Glomerular endothelial cell (primary cell): ENCODE measurements around the gene MAD1L1. TPM values are rescaled to one million over a fixed set of nuclear protein-coding genes. Genes with fewer than 3 reads are reported as not detected.

Experiments
- DNase-seq: peaks from one replicate; pipeline ENCODE4 v3.0.0-alpha.2; 2011; ENCODE audit warnings: low read depth, low spot score; ENCODE audit errors: extremely low read depth
- total RNA-seq: library from RNA; depleted of rRNA; stranded (reverse); fragments of >200 nt; gene quantifications from 2 replicates; pipeline ENCODE4 v1.2.3, GENCODE V29; 2015

The MAD1L1 gene
- total RNA-seq, 1 donor from 2014 or later, result 59.4 TPM

DNA sequence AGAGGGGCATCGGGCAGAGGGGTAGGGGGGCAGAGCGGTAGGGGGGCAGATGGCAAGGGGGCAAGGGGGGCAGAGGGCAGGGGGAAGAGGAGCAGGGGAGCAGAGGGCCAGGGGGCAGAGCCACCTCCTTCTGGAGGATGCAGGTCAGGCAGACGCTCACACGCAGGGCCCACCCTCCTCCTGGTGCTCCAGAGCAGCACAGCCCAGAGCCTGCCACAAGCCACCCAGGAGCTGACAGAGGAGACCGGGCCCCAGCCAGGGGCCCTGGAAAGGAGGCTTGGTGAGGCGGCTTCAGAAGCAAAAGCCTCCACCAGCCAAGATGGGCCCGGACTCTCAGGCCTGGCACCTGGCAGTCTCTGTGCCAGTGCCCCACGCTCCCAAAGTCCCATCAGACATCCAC is 13.1 kb downstream of the MAD1L1 start:
- DNase-seq, result no peak

DNA sequence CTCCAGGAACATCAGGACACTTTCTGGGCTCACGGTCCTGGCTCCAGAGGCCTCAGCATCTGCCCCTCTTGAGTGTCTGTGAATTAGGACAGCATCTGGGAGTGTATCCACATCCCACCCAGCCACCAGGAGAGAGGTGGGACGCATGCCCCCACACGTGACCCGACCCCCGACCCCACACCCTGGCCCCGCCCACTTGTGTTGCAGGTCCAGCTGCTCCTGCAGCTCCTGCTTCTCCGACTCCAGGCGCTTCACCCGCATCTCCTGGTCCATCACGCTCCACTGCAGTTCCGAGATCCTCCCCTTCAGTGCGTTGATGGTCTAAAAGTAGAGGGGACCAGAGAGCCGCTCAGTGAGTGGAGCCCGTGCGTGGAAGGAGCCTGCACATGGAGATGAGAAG is 13.6 kb downstream of the MAD1L1 start:
- no peak for DNase-seq

DNA sequence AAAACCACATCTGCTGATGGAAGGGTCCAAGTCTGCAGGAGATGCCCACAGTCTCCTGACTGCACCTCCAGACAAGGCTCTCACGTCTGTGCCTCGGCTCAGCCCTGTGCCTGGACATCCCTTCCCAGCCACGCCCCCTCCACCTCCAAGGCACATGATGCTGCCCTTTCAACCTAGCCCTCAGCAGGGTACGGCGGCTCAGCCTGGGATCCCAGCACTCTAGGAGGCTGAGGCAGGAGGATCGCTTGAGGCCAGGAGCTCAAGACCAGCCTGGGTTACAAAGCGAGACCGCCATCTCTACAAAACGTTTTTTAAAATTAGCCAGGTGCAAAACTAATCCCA is 14.3 kb downstream of the MAD1L1 start:
- DNase-seq, result no peak

DNA sequence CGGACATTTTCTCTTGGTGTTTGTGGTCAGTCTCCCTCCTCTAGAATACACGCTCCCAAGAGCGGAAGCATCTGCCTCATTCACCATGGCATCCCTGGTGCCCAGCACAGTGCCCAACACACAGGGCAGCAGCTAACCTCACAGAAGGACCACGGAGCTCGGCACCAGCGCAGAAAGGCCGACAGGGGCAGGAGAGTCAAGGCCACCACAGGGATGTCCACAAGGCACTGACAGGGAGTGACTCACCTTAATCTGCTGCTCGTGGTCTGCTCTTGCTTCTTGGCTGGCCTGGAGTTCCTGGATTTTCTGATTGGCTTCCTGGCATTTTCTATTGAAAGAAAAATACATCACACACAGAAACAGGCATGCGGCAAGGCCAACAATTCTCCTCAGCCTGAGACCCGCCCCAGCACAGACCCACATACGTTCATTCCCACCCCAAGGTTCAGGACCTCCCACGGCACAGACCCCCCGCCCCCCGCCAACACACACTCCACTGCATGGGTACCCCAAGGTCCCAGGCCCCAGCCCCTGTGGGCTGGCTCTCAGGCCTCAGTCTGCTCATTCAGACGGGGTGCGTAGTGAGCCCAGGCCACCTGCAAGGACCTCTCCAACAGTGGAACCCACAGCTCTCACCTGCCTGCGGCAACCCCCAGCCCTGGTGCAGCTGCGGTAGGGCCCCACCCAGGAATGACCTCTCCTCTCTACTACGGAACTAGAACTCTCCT is 14.9 kb downstream of the MAD1L1 start:
- DNase-seq, result no peak

DNA sequence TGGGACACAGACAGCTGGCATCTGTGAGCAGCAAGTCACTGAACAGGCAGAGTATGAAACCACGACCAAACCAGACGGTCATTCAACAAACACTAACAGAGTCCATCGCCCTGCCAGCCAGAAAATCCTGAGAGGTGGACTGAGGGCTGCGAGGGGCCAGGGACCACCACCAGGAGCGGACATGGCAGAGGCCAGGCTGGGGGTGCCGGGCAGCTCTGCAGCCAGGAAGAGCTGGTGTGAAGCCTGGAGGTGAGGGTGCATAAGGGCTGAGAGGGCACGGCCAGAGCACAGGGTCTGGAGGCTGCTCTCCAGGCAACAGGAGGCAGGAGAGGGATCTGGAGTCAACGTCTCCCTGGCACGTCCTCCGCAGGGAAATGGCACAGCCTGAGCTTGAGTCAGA is 15.5 kb downstream of the MAD1L1 start:
- DNase-seq, result no peak

DNA sequence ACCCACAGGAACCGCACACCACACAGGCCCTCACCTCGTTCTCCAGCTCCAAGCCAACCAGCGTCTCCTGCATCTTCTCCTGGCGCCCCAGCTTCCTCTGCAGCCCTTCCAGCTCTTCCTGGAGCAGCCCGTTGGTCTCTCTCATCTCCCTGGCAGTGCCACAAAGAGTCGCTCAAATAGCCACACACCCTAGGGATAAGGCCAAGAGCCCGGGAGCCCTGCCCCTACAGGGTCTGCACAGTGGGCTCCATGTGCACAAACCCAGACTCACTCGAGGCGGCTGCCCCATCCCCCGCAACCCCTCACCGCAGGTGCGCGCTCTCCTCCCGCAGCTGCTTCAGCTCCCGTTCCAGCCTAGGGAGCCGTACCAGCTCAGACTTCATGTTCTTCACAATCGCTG is 16.9 kb downstream of the MAD1L1 start:
- DNase-seq, result no peak

DNA sequence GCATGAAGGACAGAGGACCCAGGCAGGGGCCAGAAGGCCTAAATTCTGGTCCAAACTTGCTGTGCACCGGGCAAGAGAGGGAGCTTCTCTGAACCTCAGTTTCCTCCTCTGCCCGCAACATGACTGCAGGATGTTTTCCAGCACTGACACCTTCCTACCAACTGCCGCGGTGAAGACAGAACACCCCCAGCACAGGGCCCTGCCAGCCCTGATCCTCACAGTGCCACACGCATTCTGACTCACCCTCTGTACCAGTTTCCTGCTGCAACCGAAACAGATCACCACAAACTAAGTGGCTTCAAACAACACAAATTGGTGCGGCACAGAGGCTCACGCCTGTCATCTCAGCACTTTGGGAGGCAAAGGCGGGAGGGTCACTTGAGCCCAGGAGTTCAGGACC is 18.1 kb downstream of the MAD1L1 start:
- DNase-seq, result no peak

DNA sequence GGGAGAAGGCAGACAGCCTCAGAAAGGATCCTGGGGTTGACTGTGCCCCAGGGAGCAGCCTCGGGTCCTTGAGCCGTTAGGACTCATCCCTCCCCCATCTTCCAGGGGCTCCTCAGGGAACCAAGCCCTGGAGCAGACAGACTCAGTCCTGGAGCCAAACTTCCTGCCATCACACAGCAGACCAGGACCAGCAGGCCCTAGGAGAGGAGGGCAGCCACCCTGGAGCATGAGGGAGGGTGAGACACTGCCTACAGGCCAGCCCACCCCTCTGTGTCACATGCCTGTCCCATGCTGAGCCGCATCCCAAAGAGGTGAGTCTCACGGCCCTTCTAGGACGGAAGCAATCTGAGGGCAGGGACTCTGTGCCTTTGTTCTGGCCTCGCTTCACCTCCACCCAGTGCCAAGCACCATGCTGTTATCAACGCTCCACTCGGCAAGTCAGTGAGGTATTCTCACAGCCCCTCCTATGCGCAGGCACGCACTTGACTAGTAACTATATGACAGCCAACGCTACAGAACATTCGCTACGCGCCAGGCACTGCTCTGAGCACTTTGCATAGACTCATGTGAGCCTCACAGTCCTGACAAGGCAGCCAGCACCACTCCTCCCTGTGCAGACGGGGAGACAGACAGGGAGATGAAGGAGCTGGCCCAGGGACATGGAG is 19.1 kb downstream of the MAD1L1 start:
- DNase-seq, result no peak

DNA sequence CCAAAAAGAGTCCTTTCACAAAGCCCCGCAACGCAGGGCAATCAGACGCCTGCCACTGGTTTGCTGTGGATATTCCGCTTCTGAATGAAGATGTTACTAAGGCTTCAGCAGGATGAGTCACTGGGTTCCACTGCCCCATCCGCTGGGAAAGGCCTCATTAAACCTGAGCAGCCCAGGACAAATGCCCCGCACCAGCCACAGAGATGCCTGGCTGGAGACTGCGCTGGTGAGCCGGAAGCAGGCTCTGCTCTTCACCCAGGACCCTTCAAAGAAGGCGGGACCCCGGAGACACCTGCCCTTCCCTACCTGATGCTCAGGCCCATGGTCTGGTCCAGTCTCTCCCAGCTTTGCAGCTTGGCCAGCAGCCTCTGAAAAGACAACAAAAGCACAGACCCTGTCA is 19.8 kb downstream of the MAD1L1 start:
- no peak for DNase-seq

DNA sequence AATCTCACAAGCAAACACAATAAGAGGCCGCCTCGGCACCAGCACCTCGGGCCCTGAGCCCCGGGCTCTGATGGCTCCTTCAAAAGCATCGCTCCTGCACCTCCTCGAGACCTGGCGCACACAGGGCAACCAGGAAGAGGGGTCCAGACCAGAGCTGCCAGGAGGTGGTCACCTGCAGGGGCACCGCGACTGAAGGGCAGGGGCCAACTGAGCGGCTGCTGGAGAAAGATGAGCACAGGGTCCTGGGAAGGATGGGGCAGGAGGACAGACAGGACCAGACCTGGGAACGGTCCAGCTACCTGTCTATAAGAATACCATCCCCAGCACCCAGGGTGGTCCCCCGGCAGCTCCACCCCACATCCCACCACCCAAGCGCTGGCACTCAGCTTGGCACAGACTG is 20.8 kb downstream of the MAD1L1 start:
- DNase-seq, result no peak

DNA sequence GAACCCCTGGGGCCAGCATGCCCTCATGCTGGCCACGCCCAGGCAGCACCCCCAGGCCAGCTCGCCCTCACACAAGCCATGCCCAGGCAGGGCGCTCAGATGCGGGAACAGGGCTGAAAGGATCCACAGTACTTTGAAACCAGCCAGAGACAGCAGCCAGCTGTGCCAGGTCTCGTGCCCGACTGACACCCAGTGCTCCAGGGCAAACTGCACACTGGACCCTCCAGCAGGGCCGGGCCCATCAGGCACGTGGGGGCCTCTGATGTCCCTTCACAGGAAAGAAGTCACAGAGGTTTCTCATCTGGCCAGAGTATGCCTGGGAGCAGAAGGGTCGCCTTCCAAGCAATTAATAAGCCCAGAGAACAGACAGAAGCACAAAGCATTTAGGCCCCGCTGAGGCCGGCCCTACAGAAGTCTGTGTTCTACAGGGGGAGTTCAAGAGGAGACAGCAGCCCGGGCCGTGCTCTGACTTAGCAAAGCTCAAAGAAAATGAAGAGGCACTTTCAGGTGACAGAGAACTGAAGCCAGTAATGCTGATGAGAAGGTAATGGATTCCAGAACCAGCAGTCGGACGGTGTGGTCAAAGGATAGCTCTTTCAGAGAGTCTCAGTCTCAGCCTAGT is 21.4 kb downstream of the MAD1L1 start:
- DNase-seq, result no peak

DNA sequence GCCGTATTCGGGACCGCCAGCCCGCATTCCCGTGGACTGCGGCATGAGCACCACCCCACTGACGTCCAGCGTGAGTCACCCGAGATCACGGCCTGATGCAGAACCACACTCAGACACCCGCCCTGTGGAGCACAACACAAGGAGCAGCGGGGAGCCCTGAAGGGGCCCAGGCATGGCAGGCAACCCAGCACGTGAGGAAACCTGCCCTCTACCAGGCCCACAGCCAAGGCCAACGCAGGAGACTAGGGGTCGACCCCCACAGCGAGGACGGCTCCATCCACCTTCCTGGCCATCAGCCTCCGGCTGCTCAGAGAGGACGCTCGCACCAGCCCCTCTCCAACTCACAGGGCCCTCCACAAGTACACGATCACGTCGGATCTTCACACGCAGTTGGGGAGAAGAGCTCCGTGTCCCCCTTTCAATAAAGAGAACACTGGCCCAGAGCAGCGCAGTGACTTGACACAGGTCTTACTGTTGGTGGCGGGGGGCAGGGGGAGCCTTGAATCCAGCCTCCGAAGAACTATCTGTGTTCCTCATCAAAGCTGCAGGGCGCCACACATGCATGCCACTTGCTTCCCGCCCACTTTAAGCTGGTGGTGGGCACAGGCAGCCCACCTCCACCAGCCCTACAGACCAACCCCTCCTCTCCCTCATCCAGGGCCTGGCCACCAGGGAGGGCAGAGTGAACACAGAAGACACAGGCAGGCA is 22.0 kb downstream of the MAD1L1 start:
- no peak for DNase-seq

DNA sequence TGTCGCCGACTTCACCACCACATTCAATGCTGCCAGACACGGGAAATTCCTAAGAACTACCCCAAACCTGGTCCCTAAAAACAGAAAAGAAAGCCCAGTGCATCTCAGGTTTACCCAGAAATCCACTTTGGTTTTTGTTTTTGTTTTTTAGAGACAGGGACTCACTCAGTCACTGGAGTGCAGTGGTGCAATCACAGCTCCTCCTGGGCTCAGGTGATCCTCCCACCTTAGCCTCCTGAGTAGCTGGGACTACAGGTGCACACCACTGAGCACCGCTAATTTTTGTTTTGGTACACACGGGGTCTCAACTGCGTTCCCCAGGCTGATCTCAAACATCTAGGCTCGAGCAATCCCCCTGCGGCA is 22.8 kb downstream of the MAD1L1 start:
- no peak for DNase-seq

DNA sequence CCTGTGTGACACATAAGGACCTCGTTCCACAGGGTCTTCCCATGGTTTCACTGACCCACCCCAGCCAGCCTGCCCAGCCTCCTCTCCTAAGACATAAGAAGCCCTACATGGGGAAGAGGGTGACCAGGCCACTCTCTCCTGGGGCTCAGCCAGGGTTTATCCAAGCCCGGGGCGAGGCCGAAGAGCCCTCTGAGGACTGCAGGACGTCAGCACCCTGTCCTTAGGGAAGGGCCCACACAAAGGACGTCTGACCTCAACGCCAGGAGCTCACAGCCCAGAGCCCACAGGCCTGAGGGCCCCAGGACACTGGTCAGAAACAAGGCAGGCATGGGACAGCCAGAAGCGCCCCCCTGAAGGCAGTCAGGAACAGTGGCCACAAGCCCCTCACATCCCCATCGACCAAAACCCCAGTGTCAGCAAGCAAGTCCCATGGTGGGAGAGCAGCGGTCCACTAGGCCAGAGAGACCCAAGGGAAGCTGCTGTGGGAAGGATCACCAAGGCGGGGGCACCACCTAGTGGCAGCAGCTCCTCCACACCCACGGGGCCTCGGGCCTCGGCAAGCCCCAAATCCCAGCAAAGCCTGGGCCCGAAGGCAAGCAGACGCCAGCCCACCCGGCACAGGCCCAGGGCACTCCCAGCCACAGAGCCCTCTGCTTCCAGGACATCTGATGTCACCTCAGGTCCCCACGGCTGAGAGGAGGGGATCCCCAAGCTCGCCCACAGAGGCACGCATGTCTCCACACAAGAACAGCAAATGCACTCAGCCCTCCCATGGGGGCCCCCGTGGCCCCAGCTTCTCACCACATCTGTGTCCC is 23.4 kb downstream of the MAD1L1 start:
- no peak for DNase-seq

DNA sequence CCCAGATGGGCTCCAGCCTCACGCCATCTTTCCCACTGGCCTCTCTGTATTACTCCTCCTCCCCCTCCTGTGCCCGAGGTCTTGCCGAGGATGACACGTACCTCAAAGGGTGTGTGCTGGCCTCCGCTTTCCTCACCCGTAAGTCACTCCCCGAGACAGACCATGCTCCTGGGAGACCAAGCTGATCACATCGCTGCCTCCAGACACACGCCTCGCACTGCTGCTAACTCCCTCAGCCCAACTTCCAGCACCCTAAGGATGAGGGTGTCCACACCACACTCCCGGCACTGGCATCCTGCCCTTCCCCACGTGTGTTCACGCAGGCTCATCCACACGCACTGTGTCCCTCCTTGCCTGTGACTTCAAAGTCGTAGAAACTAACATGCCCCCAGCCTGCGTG is 24.0 kb downstream of the MAD1L1 start:
- no peak for DNase-seq

DNA sequence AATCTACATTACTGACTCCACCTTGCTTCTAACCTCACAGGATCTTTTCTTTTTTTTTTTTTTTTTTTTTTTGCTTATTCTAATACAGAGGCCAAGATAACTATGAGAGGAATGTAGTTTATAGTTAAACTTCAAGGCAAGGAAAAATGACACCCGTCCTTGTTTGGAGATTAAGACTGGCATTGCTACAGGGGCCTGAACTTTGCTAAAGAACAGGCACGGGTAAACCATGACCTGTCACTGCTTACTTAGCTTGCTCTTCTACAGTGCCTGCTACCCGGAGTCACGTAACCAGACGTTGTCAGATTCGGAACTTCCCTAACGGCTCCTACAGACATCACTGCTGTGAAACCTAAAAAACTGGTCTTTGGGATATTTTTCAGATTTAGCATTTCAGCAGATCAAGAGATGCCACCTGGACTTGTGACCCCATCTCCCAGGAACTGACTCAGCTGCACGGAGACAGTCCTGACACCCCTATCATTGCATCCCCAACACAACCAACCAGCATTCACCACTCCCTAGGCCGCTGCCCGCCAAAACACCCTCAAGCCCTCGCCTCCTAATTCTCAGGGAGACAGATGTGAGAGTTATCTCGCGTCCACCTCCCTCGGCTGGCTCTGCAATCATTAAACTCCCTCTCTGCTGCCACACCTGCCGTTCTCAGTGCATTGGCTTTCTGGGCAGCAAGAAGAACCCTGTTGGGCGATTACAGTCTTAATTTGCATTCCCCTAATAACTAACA is 27.5 kb downstream of the MAD1L1 start:
- DNase-seq, result no peak

DNA sequence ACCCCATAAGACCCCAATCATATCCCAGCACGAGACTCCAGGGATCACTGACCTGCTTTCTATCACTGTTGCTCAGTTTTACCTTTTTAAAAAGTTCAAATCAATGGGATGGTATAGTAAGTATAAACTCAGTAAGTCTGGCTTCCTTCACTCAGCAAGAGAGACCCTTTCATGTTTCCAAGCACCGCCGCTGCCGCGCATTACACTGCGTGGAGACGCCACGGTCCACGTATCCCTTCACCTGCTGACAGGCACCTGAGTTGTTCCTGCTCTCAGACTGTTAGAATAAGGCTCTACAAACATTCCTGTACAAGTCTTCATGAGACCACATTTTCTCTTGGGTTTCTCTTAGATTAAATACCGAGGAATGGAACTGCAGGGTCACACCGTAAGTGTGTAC is 28.3 kb downstream of the MAD1L1 start:
- DNase-seq, result no peak

DNA sequence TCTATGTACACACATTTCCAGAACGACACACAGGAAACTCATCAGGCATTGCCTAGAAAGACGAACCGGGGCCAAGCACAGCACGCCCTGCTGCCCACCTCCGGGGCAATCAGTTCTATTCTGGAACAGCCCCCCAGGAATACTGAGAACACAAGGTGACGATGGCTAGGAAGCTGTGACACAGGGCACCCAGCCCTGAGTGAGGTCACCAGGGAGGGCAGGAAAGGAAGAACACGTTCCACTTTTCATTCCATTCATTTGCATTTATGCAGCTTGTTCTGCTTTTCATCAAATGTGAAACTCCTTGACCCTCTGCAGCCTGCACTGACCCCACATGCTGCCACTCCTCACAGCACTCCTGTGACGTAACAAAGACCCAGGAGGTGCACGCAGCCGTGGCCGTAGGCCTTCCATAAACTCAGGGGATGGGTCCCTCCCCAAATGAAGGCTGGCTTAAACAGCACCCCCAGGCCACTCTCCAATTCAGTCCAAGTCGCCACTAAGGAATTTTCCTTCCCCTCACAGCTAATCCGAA is 28.9 kb downstream of the MAD1L1 start:
- DNase-seq, result no peak

DNA sequence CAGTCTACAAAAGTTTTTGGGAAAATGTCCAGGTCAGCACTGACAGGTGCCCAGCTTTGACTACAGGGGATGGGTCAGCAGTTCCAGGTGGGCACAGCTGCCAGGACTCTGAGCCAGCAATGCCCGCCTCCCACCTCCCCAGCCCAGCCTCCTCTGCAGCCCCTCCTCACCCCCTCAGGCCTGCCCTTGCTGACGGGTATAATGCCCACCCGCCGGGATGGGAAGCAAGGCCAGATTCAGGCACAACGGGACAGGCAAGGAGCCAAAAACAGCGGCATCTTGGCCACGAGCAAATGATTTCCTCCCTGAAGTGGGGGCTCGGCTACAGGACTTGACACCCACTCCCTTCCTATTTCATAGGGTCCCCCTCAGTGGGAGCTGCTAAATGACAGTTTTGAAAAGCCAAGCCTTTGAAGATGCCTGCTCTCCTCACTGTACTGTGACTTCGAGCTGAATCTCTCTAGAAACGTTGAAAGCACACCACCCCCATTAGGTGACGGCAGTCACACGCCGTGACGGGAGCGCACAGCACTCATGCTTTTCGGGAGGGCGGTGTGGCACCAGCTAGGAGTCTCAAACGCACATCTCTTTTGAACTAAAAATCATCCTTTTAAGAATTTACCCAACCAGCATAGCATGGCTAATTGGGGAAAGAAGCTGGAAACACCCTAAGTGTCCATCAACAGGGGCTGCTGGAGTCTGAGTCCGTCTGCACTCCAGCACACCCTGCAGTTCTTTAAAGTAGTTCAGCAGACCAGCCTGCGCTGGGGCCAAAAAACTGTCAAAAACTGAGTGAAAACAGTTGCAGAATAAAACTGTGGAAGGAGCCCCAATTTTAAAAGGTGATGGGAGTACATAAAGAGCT is 29.6 kb downstream of the MAD1L1 start:
- DNase-seq, result no peak
